Osteocyte (in vitro differentiated cells): ENCODE data around the gene WDR73. TPM values are rescaled to one million over a fixed set of nuclear protein-coding genes. Genes with fewer than 3 reads are reported as not detected.
"Not testable (repeated sequence)": the region's sequence is repeated elsewhere in the genome, so short reads cannot be mapped to it uniquely, and the experiment has no call there.

Source experiments
- DNase-seq: peaks from one replicate; pipeline ENCODE4 v3.0.0; 2021; ENCODE audit warnings: mixed read lengths; ENCODE audit not compliant: unreplicated experiment; ENCODE audit errors: extremely low spot score
- H3K27ac Mint-ChIP-seq: one replicate; pipeline ENCODE4 v1.8.0; 2021; ENCODE audit warnings: mild to moderate bottlenecking, mixed read lengths; ENCODE audit not compliant: unreplicated experiment
- H3K27me3 Mint-ChIP-seq: one replicate; pipeline ENCODE4 v1.8.0; 2021; ENCODE audit warnings: mixed read lengths; ENCODE audit not compliant: unreplicated experiment
- H3K36me3 Mint-ChIP-seq: one replicate; pipeline ENCODE4 v1.8.0; 2021; ENCODE audit warnings: mixed read lengths; ENCODE audit not compliant: unreplicated experiment
- H3K4me1 Mint-ChIP-seq: one replicate; pipeline ENCODE4 v1.8.0; 2021; ENCODE audit warnings: mixed read lengths; ENCODE audit not compliant: unreplicated experiment
- H3K4me3 Mint-ChIP-seq: one replicate; pipeline ENCODE4 v1.8.0; 2021; ENCODE audit warnings: mild to moderate bottlenecking, moderate library complexity, mixed read lengths; ENCODE audit not compliant: unreplicated experiment
- H3K9me3 Mint-ChIP-seq: one replicate; pipeline ENCODE4 v1.8.0; 2021; ENCODE audit warnings: mixed read lengths; ENCODE audit not compliant: unreplicated experiment
- CTCF ChIP-seq: fragments of 200-600 bp; sonication (generic); IDR thresholded peaks from 2 replicates; pipeline ENCODE4 v1.5.0; 2021; ENCODE audit warnings: antibody characterized with exemption, mild to moderate bottlenecking, moderate library complexity
- total RNA-seq: library from RNA; stranded (reverse); gene quantifications from 2 replicates; pipeline ENCODE4 v1.2.1, GENCODE V29; 2021

WDR73 gene
- total RNA-seq, 1 donor from 2014 or later, result 22.2 TPM

- no peaks in the 10 kb centered on the region for H3K9me3 Mint-ChIP-seq
- H3K27me3 Mint-ChIP-seq, result no peaks in the 10 kb centered on the region
- H3K36me3 Mint-ChIP-seq, result peaks cover 47% of the 10 kb centered on the region
- no peaks in the 10 kb centered on the region for H3K4me1 Mint-ChIP-seq
- H3K4me3 Mint-ChIP-seq, result no peak overlapping the region
- no peak for DNase-seq
- H3K27ac Mint-ChIP-seq, result no peak overlapping the region
- TF ChIP-seq CTCF, result no peak
Observed at GRCh38 chr15:84645496-84645895, 8.6 kb downstream of the WDR73 start.

- H3K4me1 Mint-ChIP-seq, result no peaks in the 10 kb centered on the region
- H3K27me3 Mint-ChIP-seq, result no peaks in the 10 kb centered on the region
- no peaks in the 10 kb centered on the region for H3K9me3 Mint-ChIP-seq
- no peak for DNase-seq
- H3K36me3 Mint-ChIP-seq, result peaks cover 48% of the 10 kb centered on the region
- no peak for TF ChIP-seq CTCF
- no peak overlapping the region for H3K27ac Mint-ChIP-seq
- H3K4me3 Mint-ChIP-seq, result no peak overlapping the region
Observed at GRCh38 chr15:84643838-84644237, 10.2 kb downstream of the WDR73 start.

- H3K36me3 Mint-ChIP-seq, result peaks cover 50% of the 10 kb centered on the region
- not testable (repeated sequence) for H3K27ac Mint-ChIP-seq, H3K4me3 Mint-ChIP-seq, H3K4me1 Mint-ChIP-seq, H3K9me3 Mint-ChIP-seq, DNase-seq, H3K27me3 Mint-ChIP-seq
Observed at GRCh38 chr15:84642640-84643039, 11.4 kb downstream of the WDR73 start.

- H3K36me3 Mint-ChIP-seq, result peaks cover 48% of the 10 kb centered on the region
Observed at GRCh38 chr15:84641871-84642270, 12.2 kb downstream of the WDR73 start.

GRCh38 chr15:84638103-84638502, 16.0 kb downstream of the WDR73 start:
- no peaks in the 10 kb centered on the region for H3K9me3 Mint-ChIP-seq
- H3K27ac Mint-ChIP-seq, result peak overlapping the region; percentile 18
- no peak for DNase-seq
- no peaks in the 10 kb centered on the region for H3K27me3 Mint-ChIP-seq
- no peak overlapping the region for H3K4me3 Mint-ChIP-seq
- peaks cover 37% of the 10 kb centered on the region for H3K36me3 Mint-ChIP-seq
- peaks cover 16% of the 10 kb centered on the region for H3K4me1 Mint-ChIP-seq
- TF ChIP-seq CTCF, result no peak

More at GRCh38 chr15:84641871-84642270, 12.2 kb downstream of the WDR73 start:
- H3K4me3 Mint-ChIP-seq, H3K9me3 Mint-ChIP-seq, H3K4me1 Mint-ChIP-seq, H3K27me3 Mint-ChIP-seq, DNase-seq, H3K27ac Mint-ChIP-seq: not testable (repeated sequence)

- no peak for TF ChIP-seq CTCF
- DNase-seq, result no peak
- H3K27me3 Mint-ChIP-seq, result no peaks in the 10 kb centered on the region
- peak overlapping the region; percentile 71 for H3K4me3 Mint-ChIP-seq
- no peaks in the 10 kb centered on the region for H3K9me3 Mint-ChIP-seq
- peaks cover 33% of the 10 kb centered on the region for H3K4me1 Mint-ChIP-seq
- H3K36me3 Mint-ChIP-seq, result peaks cover 22% of the 10 kb centered on the region
- H3K27ac Mint-ChIP-seq, result peak overlapping the region; percentile 52
Observed at GRCh38 chr15:84634228-84634837, 19.8 kb downstream of the WDR73 start.
